OCI-LY3 (cell line): ENCODE measurements around the gene CCSER2.

Experiments used
- EZH2phosphoT487 ChIP-seq: fragments of 200-600 bp; shearing (Covaris generic); IDR thresholded peaks from 2 replicates; pipeline ENCODE4 v1.6.1; 2018; ENCODE audit warnings: antibody characterized with exemption, mixed run types, low read depth
- TF ChIP-seq, protein P1 (sequence below): fragments of 200-600, 300-600 bp; sonication (generic); IDR thresholded peaks from 2 replicates; pipeline ENCODE4 v1.5.1; 2014; ENCODE audit warnings: antibody characterized with exemption, low read length, low read depth

DNA sequence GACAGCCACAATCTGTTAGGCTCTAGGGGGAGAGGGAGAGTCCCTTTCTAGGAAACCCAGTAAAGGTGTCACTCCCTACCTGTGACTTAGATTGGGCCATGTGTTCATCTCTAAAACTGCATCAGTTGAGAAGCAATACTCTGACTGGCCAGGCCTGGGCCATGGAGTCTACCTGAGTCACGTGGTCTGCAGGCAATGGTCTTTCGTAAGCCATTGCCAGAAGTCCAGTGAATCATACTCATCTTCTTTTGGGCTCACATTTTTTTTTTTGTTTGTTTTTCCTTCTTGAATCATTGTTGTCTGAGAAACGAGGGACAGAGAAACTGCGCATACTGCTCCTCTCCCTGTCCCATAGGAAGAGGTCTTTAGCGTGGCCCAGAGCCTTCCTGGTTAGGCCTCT is 215.6 kb downstream of the CCSER2 start:
- TF ChIP-seq, protein P1, sequence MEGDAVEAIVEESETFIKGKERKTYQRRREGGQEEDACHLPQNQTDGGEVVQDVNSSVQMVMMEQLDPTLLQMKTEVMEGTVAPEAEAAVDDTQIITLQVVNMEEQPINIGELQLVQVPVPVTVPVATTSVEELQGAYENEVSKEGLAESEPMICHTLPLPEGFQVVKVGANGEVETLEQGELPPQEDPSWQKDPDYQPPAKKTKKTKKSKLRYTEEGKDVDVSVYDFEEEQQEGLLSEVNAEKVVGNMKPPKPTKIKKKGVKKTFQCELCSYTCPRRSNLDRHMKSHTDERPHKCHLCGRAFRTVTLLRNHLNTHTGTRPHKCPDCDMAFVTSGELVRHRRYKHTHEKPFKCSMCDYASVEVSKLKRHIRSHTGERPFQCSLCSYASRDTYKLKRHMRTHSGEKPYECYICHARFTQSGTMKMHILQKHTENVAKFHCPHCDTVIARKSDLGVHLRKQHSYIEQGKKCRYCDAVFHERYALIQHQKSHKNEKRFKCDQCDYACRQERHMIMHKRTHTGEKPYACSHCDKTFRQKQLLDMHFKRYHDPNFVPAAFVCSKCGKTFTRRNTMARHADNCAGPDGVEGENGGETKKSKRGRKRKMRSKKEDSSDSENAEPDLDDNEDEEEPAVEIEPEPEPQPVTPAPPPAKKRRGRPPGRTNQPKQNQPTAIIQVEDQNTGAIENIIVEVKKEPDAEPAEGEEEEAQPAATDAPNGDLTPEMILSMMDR: no peak
- TF ChIP-seq EZH2phosphoT487: no peak
